Liver (tissue), 9 donors: ENCODE results near the gene DCC. TPM values are rescaled to one million over a fixed set of nuclear protein-coding genes. Genes with fewer than 3 reads are reported as not detected.

Source experiments
- DNase-seq: peaks from one replicate; pipeline ENCODE4 v3.0.0-alpha.2; 2017; ENCODE audit warnings: low spot score
- H3K27ac ChIP-seq, 2 donors: one replicate each; pipeline ENCODE4 v1.7.0; 2013; ENCODE audit warnings: inconsistent platforms in 2 of 2, low read length in 2 of 2, control low read depth in 1 of 2, low read depth in 1 of 2, mild to moderate bottlenecking in 1 of 2
- H3K27me3 ChIP-seq, 4 donors: one replicate each; pipeline versions ENCODE4 v1.6.1 to v1.7.0; 2013; ENCODE audit warnings: low read length in 3 of 4, inconsistent platforms in 1 of 4, mild to moderate bottlenecking in 1 of 4, moderate library complexity in 1 of 4; ENCODE audit not compliant: control insufficient read depth in 4 of 4, insufficient read depth in 4 of 4
- H3K36me3 ChIP-seq, 4 donors: one replicate each; pipeline versions ENCODE4 v1.6.1 to v1.7.0; 2013; ENCODE audit warnings: low read length in 3 of 4, mild to moderate bottlenecking in 3 of 4, low read depth in 1 of 4, moderate library complexity in 1 of 4; ENCODE audit not compliant: control insufficient read depth in 4 of 4, insufficient read depth in 3 of 4
- H3K4me1 ChIP-seq, 4 donors: one replicate each; pipeline versions ENCODE4 v1.6.1 to v1.7.0; 2013; ENCODE audit warnings: low read length in 3 of 4, mild to moderate bottlenecking in 3 of 4, moderate library complexity in 1 of 4; ENCODE audit not compliant: control insufficient read depth in 4 of 4, insufficient read depth in 4 of 4
- H3K4me3 ChIP-seq, 3 donors: one replicate each; pipeline versions ENCODE4 v1.6.1 to v1.7.0; 2013; ENCODE audit warnings: low read length in 3 of 3, control low read depth in 1 of 3, low read depth in 1 of 3, mild to moderate bottlenecking in 1 of 3
- H3K9ac ChIP-seq, 2 donors: one replicate each; pipeline ENCODE4 v1.7.0; 2013; ENCODE audit warnings: low read length in 2 of 2, mild to moderate bottlenecking in 2 of 2, moderate library complexity in 2 of 2, control low read depth in 1 of 2, low read depth in 1 of 2
- H3K9me3 ChIP-seq, 4 donors: one replicate each; pipeline versions ENCODE4 v1.6.1 to v1.7.0; 2013; ENCODE audit warnings: low read length in 3 of 4; ENCODE audit not compliant: control insufficient read depth in 4 of 4
- GABPA ChIP-seq, 2 donors: IDR thresholded peaks in 1 of 2; conservative IDR thresholded peaks in 1 of 2; 2 replicates each; pipeline ENCODE4 v1.6.1; 2016; ENCODE audit warnings: antibody characterized with exemption in 2 of 2, mild to moderate bottlenecking in 1 of 2, moderate library complexity in 1 of 2
- HNF4A ChIP-seq, 2 donors: conservative IDR thresholded peaks; 2 replicates each; pipeline ENCODE4 v1.6.1; 2016; ENCODE audit warnings: antibody characterized with exemption in 2 of 2, mild to moderate bottlenecking in 2 of 2
- JUND ChIP-seq, 2 donors: IDR thresholded peaks; 2 replicates each; pipeline ENCODE4 v1.6.1; 2016; ENCODE audit warnings: antibody characterized with exemption in 2 of 2
- NR2F2 ChIP-seq: IDR thresholded peaks from 2 replicates; pipeline ENCODE4 v1.6.1; 2016; ENCODE audit warnings: antibody characterized with exemption
- RAD21 ChIP-seq, 2 donors: IDR thresholded peaks; 2 replicates each; pipeline ENCODE4 v1.6.1; 2016; ENCODE audit warnings: antibody characterized with exemption in 2 of 2, mild to moderate bottlenecking in 2 of 2
- RXRA ChIP-seq, 2 donors: IDR thresholded peaks; 2 replicates each; pipeline ENCODE4 v1.6.1; 2017 to 2018; ENCODE audit warnings: antibody characterized with exemption in 2 of 2, mild to moderate bottlenecking in 1 of 2
- SP1 ChIP-seq: IDR thresholded peaks from 2 replicates; pipeline ENCODE4 v1.6.1; 2018; ENCODE audit warnings: antibody characterized with exemption, mild to moderate bottlenecking
- WGBS: extraction: QIAGEN DNeasy Blood & Tissue Kit; methylation state at CpG from one replicate; pipeline ENCODE4 v1.1.7; 2013; 5-methylcytosine and 5-hydroxymethylcytosine counted together
- polyA plus RNA-seq, 2 donors: library from polyadenylated mRNA; stranded (reverse) in 1 of 2; unstranded in 1 of 2; fragments of 200-250 nt in 1 of 2; fragments of >200 nt in 1 of 2; fragmentation: Nextera tagmentation in 1 of 2; extraction: Ambion mirVana in 1 of 2; gene quantifications; one replicate each; pipeline versions ENCODE4 v1.2.1 to v1.2.3, GENCODE V29; 2013 to 2015
- total RNA-seq, 2 donors: library from RNA; depleted of rRNA; stranded (reverse); fragments of >200 nt; gene quantifications; one replicate each; pipeline ENCODE4 v1.2.3, GENCODE V29; 2014
- TF ChIP-seq, protein P1 (sequence below): IDR thresholded peaks from 2 replicates; pipeline ENCODE4 v1.6.1; 2016; ENCODE audit warnings: antibody characterized with exemption
- TF ChIP-seq, protein P2 (sequence below): IDR thresholded peaks from 2 replicates; pipeline ENCODE4 v1.6.1; 2016; ENCODE audit warnings: antibody characterized with exemption
- TF ChIP-seq, protein P3 (sequence below): fragments of 150-350 bp; IDR thresholded peaks from 2 replicates; pipeline ENCODE4 v1.5.1; 2017; ENCODE audit warnings: improper control_type of control experiment, low read depth, low read length; ENCODE audit not compliant: missing input control
- TF ChIP-seq, protein P4 (sequence below): IDR thresholded peaks from 2 replicates; pipeline ENCODE4 v1.6.1; 2016; ENCODE audit warnings: antibody characterized with exemption, mild to moderate bottlenecking
- donor health status: healthy.
- donor health status: healthy.
- donor health status: healthy.
- donor health status: healthy.
- donor health status: healthy.

Gene DCC
- total and polyA plus RNA-seq, 4 donors, result under 0.01 to 0.03 TPM; not detected in 2

DNA sequence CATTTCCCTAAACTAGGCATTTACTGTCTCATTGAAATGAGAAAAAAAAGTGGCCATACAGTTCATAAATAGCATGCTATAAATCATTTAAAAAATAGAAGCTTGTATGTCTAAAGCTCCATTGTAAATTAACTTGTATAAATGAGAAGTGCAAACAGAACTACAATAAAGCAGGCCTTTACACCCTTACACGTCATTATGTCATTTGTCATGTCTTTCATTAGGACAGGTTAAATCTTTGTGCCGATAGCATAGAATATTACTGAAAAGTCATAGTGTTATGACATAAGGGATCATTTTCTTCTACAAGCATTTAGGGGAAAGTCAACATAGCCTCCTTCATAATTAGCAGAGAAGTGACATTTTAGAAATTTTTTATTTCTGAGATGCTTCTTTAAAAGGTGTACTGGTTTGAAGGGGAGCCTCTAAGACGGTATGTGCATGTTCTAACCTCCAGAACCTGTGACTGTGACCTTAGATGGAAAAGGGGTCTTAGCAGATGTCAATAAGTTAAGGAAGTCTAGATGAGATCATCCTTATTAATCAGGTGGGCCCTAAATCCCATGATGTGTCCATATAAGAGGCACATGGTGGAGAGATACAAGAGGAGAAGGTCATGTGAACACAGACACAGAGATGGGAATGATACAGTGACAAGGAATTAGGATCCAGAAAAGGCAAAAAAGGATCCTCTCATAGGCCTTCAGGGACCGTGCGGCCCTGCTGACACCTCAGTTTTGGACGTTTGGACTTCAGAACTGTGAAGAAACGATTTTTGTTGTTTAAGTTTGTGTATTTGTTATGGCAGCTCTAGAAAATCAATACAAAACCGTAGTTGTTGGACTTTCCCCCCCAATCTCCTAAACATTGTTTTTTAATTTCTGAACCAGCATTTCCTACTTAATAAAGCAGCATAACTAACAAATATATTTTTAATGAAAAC is 1020.8 kb downstream of the DCC start:
- Histone ChIP-seq H3K4me3 (no peak overlapping the region), H3K9ac (no peak overlapping the region), H3K27me3 (no peaks in the 10 kb centered on the region), H3K4me1 (peaks cover 0 to 9% (median 4%) of the 10 kb centered on the region in 4 donors), H3K9me3 (no peaks in the 10 kb centered on the region), H3K27ac (no peak overlapping the region), H3K36me3 (no peaks in the 10 kb centered on the region)
- no peak for DNase-seq
- TF ChIP-seq NR2F2 (no peak), RXRA (IDR thresholded peaks at IDR 0.05) (no peak), HNF4A (conservative IDR thresholded peaks at IDR 0.05) (peak; percentile 23 to 65), SP1 (no peak)
- TF ChIP-seq, protein P1, sequence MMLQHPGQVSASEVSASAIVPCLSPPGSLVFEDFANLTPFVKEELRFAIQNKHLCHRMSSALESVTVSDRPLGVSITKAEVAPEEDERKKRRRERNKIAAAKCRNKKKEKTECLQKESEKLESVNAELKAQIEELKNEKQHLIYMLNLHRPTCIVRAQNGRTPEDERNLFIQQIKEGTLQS, result no peak
- WGBS, result 50% methylated on average over 8 of the region's 8 CpGs

DNA sequence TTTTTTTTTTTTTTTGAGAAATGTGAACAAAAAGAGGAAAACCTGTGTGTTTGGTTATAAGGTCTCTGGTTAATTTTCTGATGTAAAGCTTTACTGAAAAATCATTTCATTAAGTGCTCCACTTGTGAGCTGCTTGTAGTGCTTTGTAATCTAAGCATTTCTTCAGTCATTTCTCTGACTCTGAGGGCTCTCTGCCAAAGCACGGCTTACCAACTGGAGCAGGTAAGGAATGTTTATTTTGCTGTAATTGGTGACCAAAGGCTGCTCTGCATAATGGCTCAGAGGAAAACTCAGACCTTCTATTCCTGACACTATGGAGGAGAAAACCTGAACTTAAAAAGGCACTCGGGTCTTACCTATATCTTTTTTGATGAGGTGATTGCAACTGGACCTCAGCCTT is 1035.6 kb downstream of the DCC start:
- WGBS, result 43% methylated on average over 2 of the region's 2 CpGs
- no peak for DNase-seq
- H3K4me3 ChIP-seq, result no peak overlapping the region
- H3K4me1 ChIP-seq, result peaks cover 0 to 8% (median 4%) of the 10 kb centered on the region in 4 donors
- H3K9me3 ChIP-seq, result no peaks in the 10 kb centered on the region
- no peaks in the 10 kb centered on the region for H3K27me3 ChIP-seq
- H3K27ac ChIP-seq, result no peak overlapping the region
- no peak overlapping the region for H3K9ac ChIP-seq
- H3K36me3 ChIP-seq, result no peaks in the 10 kb centered on the region
- TF ChIP-seq HNF4A (conservative IDR thresholded peaks at IDR 0.05), result peak in 1 of 2 donors; percentile 15
- no peak for TF ChIP-seq RXRA (IDR thresholded peaks at IDR 0.05)

DNA sequence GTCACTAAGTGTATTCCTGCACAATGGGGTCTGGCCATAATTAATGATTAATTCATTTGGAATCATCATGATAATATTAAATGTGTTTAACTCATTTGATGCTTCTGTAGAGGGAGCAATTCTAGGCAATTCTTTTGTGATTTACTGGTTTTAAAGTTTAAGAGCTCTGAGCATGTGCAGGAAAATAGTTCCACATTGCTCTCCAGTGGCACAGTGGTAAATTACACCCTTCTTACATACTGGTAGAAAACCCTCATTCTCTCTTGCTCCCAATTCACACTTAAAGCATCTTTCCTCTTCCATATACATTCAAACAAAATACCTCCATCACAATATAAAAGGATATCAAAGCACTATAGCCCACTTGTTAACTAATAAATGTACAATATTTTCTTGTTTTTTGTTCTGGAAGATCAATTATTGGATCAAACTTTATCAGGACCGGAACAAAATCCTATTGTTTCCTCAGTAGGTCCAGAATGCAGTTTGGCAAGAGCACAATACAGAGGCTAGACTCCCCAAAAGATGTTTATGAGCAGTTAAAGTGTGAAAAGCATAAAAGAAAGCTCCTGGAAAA is 1040.2 kb downstream of the DCC start:
- Histone ChIP-seq H3K27ac (no peak overlapping the region), H3K27me3 (no peaks in the 10 kb centered on the region), H3K4me3 (no peak overlapping the region), H3K4me1 (peaks cover 0 to 6% (median 4%) of the 10 kb centered on the region in 4 donors), H3K9ac (no peak overlapping the region), H3K9me3 (no peaks in the 10 kb centered on the region), H3K36me3 (no peaks in the 10 kb centered on the region)
- no peak for DNase-seq
- 90% methylated on average over 1 of the region's 1 CpG for WGBS
- TF ChIP-seq GABPA (IDR thresholded peaks at IDR 0.05 in 1 of 2, conservative IDR thresholded peaks at IDR 0.05 in 1 of 2), result no peak
- TF ChIP-seq, protein P2, sequence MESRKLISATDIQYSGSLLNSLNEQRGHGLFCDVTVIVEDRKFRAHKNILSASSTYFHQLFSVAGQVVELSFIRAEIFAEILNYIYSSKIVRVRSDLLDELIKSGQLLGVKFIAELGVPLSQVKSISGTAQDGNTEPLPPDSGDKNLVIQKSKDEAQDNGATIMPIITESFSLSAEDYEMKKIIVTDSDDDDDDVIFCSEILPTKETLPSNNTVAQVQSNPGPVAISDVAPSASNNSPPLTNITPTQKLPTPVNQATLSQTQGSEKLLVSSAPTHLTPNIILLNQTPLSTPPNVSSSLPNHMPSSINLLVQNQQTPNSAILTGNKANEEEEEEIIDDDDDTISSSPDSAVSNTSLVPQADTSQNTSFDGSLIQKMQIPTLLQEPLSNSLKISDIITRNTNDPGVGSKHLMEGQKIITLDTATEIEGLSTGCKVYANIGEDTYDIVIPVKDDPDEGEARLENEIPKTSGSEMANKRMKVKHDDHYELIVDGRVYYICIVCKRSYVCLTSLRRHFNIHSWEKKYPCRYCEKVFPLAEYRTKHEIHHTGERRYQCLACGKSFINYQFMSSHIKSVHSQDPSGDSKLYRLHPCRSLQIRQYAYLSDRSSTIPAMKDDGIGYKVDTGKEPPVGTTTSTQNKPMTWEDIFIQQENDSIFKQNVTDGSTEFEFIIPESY, result no peak
- TF ChIP-seq RAD21 (IDR thresholded peaks at IDR 0.05), result peak; percentile 65 to 75
- TF ChIP-seq, protein P3, sequence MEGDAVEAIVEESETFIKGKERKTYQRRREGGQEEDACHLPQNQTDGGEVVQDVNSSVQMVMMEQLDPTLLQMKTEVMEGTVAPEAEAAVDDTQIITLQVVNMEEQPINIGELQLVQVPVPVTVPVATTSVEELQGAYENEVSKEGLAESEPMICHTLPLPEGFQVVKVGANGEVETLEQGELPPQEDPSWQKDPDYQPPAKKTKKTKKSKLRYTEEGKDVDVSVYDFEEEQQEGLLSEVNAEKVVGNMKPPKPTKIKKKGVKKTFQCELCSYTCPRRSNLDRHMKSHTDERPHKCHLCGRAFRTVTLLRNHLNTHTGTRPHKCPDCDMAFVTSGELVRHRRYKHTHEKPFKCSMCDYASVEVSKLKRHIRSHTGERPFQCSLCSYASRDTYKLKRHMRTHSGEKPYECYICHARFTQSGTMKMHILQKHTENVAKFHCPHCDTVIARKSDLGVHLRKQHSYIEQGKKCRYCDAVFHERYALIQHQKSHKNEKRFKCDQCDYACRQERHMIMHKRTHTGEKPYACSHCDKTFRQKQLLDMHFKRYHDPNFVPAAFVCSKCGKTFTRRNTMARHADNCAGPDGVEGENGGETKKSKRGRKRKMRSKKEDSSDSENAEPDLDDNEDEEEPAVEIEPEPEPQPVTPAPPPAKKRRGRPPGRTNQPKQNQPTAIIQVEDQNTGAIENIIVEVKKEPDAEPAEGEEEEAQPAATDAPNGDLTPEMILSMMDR, result peak; percentile 49
- no peak for TF ChIP-seq RXRA (IDR thresholded peaks at IDR 0.05)
- no peak for TF ChIP-seq HNF4A (conservative IDR thresholded peaks at IDR 0.05)
- no peak for TF ChIP-seq JUND (IDR thresholded peaks at IDR 0.05)
- TF ChIP-seq, protein P4, sequence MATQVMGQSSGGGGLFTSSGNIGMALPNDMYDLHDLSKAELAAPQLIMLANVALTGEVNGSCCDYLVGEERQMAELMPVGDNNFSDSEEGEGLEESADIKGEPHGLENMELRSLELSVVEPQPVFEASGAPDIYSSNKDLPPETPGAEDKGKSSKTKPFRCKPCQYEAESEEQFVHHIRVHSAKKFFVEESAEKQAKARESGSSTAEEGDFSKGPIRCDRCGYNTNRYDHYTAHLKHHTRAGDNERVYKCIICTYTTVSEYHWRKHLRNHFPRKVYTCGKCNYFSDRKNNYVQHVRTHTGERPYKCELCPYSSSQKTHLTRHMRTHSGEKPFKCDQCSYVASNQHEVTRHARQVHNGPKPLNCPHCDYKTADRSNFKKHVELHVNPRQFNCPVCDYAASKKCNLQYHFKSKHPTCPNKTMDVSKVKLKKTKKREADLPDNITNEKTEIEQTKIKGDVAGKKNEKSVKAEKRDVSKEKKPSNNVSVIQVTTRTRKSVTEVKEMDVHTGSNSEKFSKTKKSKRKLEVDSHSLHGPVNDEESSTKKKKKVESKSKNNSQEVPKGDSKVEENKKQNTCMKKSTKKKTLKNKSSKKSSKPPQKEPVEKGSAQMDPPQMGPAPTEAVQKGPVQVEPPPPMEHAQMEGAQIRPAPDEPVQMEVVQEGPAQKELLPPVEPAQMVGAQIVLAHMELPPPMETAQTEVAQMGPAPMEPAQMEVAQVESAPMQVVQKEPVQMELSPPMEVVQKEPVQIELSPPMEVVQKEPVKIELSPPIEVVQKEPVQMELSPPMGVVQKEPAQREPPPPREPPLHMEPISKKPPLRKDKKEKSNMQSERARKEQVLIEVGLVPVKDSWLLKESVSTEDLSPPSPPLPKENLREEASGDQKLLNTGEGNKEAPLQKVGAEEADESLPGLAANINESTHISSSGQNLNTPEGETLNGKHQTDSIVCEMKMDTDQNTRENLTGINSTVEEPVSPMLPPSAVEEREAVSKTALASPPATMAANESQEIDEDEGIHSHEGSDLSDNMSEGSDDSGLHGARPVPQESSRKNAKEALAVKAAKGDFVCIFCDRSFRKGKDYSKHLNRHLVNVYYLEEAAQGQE, result no peak
